Measurements from ENCODE around the gene RPL38. TPM values are rescaled to one million over a fixed set of nuclear protein-coding genes. Genes with fewer than 3 reads are reported as not detected.

RPL38 gene
- polyA plus RNA-seq, 1 of the 3 experiments (the other 2 are of a cell fraction) = 4,154 TPM

DNA sequence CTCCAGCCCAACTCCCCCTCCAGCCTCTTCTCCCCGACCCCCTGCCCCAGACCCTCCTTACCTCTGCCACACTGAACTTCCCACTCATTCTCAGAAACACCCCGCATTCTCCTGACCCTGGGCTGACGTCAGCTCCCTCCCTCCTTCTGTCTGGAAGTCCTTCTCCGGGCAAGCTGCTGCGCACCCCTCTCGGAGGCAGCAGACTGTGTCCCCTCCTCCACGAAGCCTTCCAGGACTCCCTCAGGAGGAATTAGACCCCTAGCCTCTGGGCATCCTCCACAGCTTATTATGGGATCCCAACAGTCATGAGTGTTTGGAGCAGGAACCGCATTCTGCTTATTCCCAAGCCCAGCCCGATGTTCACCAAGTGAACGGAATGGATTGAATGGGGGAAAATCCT, 3.4 kb upstream of the RPL38 start:
- H3K9me3 ChIP-seq = no peaks in the 10 kb centered on the region
- ChIA-PET CTCF (interaction anchor here (0.5 to 9.1 kb wide), 124 partner anchors 8 to 1852 kb away, joined by 3 to 284 read pairs (median 4); partner anchors contain the start of genes BTBD17, SDK2 and TTYH2), POLR2A (no interaction called here)
- H3F3A ChIP-seq (replicated peaks; ENCODE audit: insufficient read depth) = no peaks in the 10 kb centered on the region
- no peak overlapping the region for H3K4me2 ChIP-seq
- no peak overlapping the region for H3K9ac ChIP-seq
- no peak for DNase-seq
- WGBS (ENCODE audit: low lambda C conversion rate) = 56% methylated on average over 10 of the region's 10 CpGs
- H2AFZ ChIP-seq (ENCODE audit: low read depth) = no peak overlapping the region
- no peak for TF ChIP-seq RXRA (IDR thresholded peaks at IDR 0.05; ENCODE audit: borderline replicate concordance, low read depth)
- TF ChIP-seq YY1 (IDR thresholded peaks at IDR 0.05; ENCODE audit: low read depth) = no peak
- TF ChIP-seq TAF1 (IDR thresholded peaks at IDR 0.05; ENCODE audit: borderline replicate concordance, low read depth, low read length) = no peak
- H3K4me1 ChIP-seq (ENCODE audit: control insufficient read depth in 1 of 2, insufficient read depth in 2 of 2, low read depth in 1 of 2, low read length in 1 of 2) = peaks cover 6 to 14% of the 10 kb centered on the region in 2 experiments; a peak in 2 of 4 replicates
- peaks cover 16% of the 10 kb centered on the region for H3K79me2 ChIP-seq (ENCODE audit: insufficient read depth)
- no peak overlapping the region for H3K27ac ChIP-seq (ENCODE audit: low read depth in 2 of 2, low read length in 1 of 2)
- H3K36me3 ChIP-seq (replicated peaks in 1 of 2; ENCODE audit: control insufficient read depth in 1 of 2, insufficient read depth in 2 of 2, low read length in 1 of 2) = peaks cover 6 to 12% of the 10 kb centered on the region in 2 experiments
- peaks cover 10% of the 10 kb centered on the region for H4K20me1 ChIP-seq (ENCODE audit: insufficient read depth)
- H3K9me2 ChIP-seq = no peaks in the 10 kb centered on the region
- peaks cover 22% of the 10 kb centered on the region for H3K27me3 ChIP-seq (ENCODE audit: insufficient read depth)
- no peak overlapping the region for H3K4me3 ChIP-seq (ENCODE audit: low read depth in 2 of 2, low read length in 1 of 2)

DNA sequence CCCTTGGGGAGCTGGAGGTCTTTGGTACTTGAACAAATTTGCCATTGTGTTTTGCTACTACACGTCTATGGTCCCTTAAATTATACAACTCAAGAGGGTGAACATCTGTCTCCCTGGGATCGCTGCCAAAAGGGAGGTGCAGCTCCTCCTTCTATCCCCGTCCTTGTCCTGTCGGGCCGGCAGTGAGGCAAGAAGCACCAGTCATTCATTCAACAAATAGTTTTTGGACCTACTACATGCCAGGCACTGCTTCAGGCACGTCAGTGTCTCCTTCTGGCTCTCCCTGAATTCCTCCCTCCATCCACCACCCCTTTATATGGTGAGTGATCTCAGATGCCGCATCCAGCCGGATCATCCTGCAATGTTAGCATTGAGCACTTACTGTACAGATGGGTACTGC, 2.2 kb upstream of the RPL38 start:
- Histone ChIP-seq H3K36me3 (replicated peaks in 1 of 2; ENCODE audit: control insufficient read depth in 1 of 2, insufficient read depth in 2 of 2, low read length in 1 of 2) (peaks cover 12 to 23% of the 10 kb centered on the region in 2 experiments), H3K27me3 (ENCODE audit: insufficient read depth) (0 out of 2 replicates have a peak, but pooled peaks cover 11% of the 10 kb centered on the region), H3K4me2 (no peak overlapping the region), H3K79me2 (ENCODE audit: insufficient read depth) (peaks cover 28% of the 10 kb centered on the region), H3K4me1 (ENCODE audit: control insufficient read depth in 1 of 2, insufficient read depth in 2 of 2, low read depth in 1 of 2, low read length in 1 of 2) (peaks cover 16 to 23% of the 10 kb centered on the region in 2 experiments; a peak in 3 of 4 replicates), H2AFZ (ENCODE audit: low read depth) (no peak overlapping the region), H3K9ac (no peak overlapping the region), H3K27ac (ENCODE audit: low read depth in 2 of 2, low read length in 1 of 2) (no peak overlapping the region), H3K9me2 (no peaks in the 10 kb centered on the region), H4K20me1 (ENCODE audit: insufficient read depth) (peaks cover 21% of the 10 kb centered on the region), H3K4me3 (ENCODE audit: low read depth in 2 of 2, low read length in 1 of 2) (no peak overlapping the region), H3K9me3 (no peaks in the 10 kb centered on the region), H3F3A (replicated peaks; ENCODE audit: insufficient read depth) (peaks cover 11% of the 10 kb centered on the region)
- POLR2A ChIA-PET = interaction anchor here (0.6 kb wide), 1 partner anchor 47 kb away, joined by 4 read pairs; no protein-coding TSS in a partner anchor
- 44% methylated on average over 8 of the region's 8 CpGs for WGBS (ENCODE audit: low lambda C conversion rate)
- DNase-seq = no peak
- TF ChIP-seq RCOR1 (IDR thresholded peaks at IDR 0.05; ENCODE audit: low read length) = no peak
- TF ChIP-seq NFIC (IDR thresholded peaks at IDR 0.05; ENCODE audit: borderline replicate concordance) = no peak
- TF ChIP-seq SIN3A (IDR thresholded peaks at IDR 0.05; ENCODE audit: borderline replicate concordance, low read depth, low read length) = no peak
- no peak for TF ChIP-seq FOXM1 (IDR thresholded peaks at IDR 0.05; ENCODE audit: low read depth)
- TF ChIP-seq POLR2AphosphoS5 (IDR thresholded peaks at IDR 0.05; ENCODE audit: low read depth, low read length) = no peak
- no peak for TF ChIP-seq TCF12 (IDR thresholded peaks at IDR 0.05)
- TF ChIP-seq RAD21 (IDR thresholded peaks at IDR 0.05; ENCODE audit: low read length) = no peak
- TF ChIP-seq, protein P1, sequence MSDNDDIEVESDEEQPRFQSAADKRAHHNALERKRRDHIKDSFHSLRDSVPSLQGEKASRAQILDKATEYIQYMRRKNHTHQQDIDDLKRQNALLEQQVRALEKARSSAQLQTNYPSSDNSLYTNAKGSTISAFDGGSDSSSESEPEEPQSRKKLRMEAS (IDR thresholded peaks at IDR 0.05; ENCODE audit: low read depth) = no peak
- TF ChIP-seq GATA2 (CRISPR knock-in tag; IDR thresholded peaks at IDR 0.05) = no peak
- TF ChIP-seq CHD2 (IDR thresholded peaks at IDR 0.05; ENCODE audit: low read length, partially characterized antibody) = no peak
- no peak for TF ChIP-seq RFX5 (IDR thresholded peaks at IDR 0.05; ENCODE audit: low read length)
- TF ChIP-seq, protein P2, sequence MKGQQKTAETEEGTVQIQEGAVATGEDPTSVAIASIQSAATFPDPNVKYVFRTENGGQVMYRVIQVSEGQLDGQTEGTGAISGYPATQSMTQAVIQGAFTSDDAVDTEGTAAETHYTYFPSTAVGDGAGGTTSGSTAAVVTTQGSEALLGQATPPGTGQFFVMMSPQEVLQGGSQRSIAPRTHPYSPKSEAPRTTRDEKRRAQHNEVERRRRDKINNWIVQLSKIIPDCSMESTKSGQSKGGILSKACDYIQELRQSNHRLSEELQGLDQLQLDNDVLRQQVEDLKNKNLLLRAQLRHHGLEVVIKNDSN (IDR thresholded peaks at IDR 0.05; ENCODE audit: borderline replicate concordance, low read depth) = no peak
- TF ChIP-seq JUND (IDR thresholded peaks at IDR 0.05) = no peak
- no peak for TF ChIP-seq TAF1 (IDR thresholded peaks at IDR 0.05; ENCODE audit: borderline replicate concordance, low read depth, low read length)
- TF ChIP-seq FOXJ3 (CRISPR knock-in tag; IDR thresholded peaks at IDR 0.05) = no peak
- no peak for TF ChIP-seq TEAD4 (IDR thresholded peaks at IDR 0.05; ENCODE audit: borderline replicate concordance, insufficient read depth)
- TF ChIP-seq MEF2A (IDR thresholded peaks at IDR 0.05; ENCODE audit: borderline replicate concordance, low read depth) = no peak
- TF ChIP-seq RXRA (IDR thresholded peaks at IDR 0.05; ENCODE audit: borderline replicate concordance, low read depth) = no peak
- TF ChIP-seq, protein P3, sequence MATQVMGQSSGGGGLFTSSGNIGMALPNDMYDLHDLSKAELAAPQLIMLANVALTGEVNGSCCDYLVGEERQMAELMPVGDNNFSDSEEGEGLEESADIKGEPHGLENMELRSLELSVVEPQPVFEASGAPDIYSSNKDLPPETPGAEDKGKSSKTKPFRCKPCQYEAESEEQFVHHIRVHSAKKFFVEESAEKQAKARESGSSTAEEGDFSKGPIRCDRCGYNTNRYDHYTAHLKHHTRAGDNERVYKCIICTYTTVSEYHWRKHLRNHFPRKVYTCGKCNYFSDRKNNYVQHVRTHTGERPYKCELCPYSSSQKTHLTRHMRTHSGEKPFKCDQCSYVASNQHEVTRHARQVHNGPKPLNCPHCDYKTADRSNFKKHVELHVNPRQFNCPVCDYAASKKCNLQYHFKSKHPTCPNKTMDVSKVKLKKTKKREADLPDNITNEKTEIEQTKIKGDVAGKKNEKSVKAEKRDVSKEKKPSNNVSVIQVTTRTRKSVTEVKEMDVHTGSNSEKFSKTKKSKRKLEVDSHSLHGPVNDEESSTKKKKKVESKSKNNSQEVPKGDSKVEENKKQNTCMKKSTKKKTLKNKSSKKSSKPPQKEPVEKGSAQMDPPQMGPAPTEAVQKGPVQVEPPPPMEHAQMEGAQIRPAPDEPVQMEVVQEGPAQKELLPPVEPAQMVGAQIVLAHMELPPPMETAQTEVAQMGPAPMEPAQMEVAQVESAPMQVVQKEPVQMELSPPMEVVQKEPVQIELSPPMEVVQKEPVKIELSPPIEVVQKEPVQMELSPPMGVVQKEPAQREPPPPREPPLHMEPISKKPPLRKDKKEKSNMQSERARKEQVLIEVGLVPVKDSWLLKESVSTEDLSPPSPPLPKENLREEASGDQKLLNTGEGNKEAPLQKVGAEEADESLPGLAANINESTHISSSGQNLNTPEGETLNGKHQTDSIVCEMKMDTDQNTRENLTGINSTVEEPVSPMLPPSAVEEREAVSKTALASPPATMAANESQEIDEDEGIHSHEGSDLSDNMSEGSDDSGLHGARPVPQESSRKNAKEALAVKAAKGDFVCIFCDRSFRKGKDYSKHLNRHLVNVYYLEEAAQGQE (IDR thresholded peaks at IDR 0.05; ENCODE audit: low read depth, low read length) = no peak
- TF ChIP-seq ELF1 (IDR thresholded peaks at IDR 0.05) = no peak
- CTCF ChIA-PET = interaction anchor here (0.9 to 9.1 kb wide), 10 partner anchors 7 to 445 kb away, joined by 3 to 284 read pairs (median 11); partner anchors contain the start of gene TTYH2

Measured in SK-N-SH (cell line).